ENCODE results near the gene WDR75.
"Not testable (repeated sequence)": the region's sequence is repeated elsewhere in the genome, so short reads cannot be mapped to it uniquely, and the experiment has no call there.

Gene WDR75

DNA sequence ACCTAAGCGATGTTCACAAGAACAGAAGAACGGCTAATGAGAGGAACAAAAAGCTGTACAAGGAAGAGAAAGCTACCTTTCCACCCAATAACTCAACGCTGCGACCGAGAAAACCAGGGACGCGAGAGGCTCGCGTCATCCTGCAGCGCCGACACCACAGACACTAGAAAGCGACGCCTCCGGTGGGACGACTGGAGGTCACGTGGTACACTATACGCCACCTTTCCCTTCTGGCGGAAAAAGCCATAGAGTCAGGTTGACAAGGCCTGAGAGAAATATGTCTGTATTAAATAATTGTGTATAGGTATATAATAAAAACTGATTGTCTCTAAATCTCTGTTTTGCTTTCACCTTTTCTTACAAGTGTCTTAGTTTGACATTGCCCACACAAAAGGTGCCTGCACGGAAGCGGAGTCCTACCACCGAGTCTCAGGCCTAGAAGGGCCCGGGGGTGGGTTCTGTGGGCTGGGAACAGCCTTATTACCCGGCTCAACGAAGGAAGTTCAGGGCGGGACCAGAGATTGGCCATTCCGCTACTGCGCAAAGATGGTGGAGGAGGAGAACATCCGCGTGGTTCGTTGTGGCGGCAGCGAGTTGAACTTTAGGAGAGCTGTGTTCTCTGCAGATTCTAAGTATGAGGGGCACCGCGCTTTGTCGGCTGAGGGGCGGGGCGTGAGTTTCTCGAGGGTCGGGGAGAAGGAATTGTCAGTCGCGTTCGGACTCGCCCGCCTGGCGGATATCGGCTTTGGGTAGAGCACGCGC lies at the start of gene WDR75:
Gene WDR75, plus strand, starts transcription at position 528 of the 762 bp plus-strand sequence. Its CDS starts 19 bp downstream, at position 547.
- DNase-seq, result peak; percentile 98

- no peak for DNase-seq
These were observed 47.7 kb upstream of the WDR75 start for GRCh38 chr2:189393440-189394111.

DNA sequence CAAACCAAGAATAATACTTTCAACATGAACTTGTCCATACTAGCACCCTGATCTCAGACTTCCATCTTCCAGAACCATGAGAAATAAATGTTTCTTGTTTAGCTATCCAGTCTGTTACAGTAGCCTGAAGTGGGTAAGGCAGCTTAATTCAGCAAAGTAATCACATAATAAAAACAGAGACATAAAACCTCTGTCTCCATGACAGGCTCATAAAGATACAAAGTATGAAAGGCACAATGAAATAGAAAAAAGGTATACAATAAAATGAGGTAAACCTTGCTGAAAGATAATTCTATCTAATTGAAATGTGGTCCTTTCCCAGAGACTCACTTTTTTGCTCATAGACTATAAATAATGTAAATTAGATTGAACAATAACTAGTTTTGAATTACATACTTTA lies 46.7 kb upstream of the WDR75 start:
- no peak for DNase-seq

DNA sequence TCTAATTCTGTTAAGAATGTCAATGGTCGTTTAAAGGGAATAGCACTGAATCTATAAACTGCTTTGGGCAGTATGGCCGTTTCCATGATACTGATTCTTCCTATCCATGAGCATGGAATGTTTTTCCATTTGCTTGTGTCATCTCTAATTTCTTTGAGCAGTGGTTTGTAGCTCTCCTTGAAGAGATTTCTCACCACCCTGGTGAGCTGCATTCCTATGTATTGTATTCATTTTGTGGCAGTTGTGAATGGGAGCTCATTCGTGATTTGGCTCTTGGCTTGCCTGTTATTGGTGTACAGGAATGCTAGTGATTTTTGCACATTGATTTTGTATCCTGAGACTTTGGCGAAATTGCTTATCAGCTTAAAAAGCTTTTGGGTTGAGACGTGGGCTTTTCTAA lies 38.3 kb upstream of the WDR75 start:
- no peak for DNase-seq

DNA sequence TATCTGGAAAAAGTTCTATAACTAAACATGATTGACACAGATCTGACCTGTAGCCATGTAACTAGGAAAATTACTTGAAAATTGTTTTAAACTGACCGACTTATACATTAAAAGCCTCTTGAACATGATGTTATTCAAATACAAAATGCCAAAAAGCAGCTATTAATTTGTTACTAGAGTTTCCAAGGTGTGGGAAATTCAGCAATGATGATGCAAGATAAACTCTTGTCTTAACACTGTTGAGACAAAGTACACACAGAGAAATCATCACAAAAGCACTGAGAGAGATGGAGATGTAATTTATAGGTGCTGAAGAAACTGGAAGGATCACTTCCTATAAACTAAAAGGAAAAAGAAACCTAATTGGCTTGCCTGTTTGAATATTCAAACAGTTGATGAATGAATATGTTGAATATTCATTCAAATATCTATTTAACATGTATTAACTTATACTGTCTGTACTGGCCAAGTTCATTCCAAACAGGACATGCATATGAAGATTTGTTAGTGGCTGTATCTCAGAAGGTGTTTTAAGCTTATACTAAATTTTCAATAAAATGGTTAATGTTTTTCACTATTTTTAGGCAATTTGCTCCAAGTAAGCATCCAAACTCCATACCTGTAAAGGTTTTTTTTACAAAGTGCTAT lies 34.6 kb upstream of the WDR75 start:
- no peak for DNase-seq

- no peak for DNase-seq
These were observed 33.7 kb upstream of the WDR75 start for GRCh38 chr2:189407281-189408209.

- DNase-seq, result no peak
These were observed 33.0 kb upstream of the WDR75 start for GRCh38 chr2:189408294-189408693.

DNA sequence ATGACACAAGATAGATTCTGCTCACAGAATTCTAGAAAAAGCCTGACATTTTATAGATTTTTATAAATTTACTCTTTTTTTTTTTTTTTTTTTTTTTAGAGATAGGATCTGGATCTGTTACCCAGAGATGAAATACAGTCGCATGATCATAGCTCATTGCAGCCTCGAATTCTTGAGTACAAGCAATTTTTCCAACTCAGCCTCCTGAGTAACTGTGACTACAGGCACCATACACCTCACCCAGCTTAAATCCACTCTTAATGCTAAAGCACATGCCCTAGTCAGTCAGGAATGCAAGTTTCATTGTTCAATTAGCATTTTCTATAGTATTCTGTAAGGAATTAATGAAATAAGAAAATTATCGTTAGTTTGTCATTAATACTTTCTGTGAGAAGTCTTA lies 32.1 kb upstream of the WDR75 start:
- DNase-seq, result no peak

GRCh38 chr2:189409647-189410046 lies 31.6 kb upstream of the WDR75 start:
- DNase-seq, result no peak

DNA sequence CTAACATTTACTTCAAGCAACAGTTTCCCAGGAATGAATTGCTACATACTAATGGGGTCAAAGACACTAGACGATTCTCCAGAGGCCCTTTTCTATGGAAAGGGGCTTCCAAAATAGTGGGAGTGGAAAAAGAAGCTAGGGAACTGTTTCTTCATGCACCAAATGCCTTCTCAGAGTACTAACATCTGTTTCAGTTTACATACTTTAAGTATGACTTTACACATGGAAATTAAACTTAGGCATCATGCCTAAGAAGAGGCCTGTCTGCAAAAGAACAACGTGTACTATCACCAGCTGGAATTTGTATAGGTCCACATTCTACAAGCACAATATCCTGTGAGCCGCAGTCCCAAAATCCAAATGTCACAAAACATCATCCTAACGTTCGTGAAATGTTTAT lies 29.4 kb upstream of the WDR75 start:
- DNase-seq, result no peak

DNA sequence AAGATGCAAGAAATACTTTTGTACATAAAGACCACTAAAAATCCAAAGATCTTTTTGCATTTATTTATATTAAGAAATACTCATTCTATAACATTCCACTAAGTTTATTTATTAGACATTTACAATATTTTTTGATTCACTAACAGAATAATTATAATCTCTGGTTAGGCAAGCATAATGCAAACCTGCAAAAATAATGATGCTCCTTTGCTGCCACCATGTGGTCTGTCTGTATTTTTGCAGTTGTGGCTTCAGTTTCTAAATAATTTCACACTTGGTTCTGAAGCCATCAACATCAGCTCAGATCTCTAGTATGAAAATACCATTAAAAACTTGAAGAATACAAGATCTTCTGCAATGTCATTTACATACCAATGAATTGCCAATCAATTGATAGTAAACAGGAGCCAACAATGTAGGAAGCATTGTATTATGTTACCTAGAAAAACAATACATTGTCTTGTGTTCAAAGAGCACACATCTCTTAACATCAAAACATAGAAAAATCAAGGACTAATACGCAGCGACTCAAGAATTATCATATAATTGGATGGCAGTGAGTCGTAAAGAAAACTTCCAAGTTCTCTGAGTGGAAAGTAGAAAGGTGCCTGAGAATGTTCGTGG lies 28.8 kb upstream of the WDR75 start:
- peak; percentile 35 for DNase-seq

- DNase-seq, result no peak
These were observed 28.0 kb upstream of the WDR75 start for GRCh38 chr2:189413249-189413648.

- no peak for DNase-seq
These were observed 19.6 kb upstream of the WDR75 start for GRCh38 chr2:189421644-189422043.

DNA sequence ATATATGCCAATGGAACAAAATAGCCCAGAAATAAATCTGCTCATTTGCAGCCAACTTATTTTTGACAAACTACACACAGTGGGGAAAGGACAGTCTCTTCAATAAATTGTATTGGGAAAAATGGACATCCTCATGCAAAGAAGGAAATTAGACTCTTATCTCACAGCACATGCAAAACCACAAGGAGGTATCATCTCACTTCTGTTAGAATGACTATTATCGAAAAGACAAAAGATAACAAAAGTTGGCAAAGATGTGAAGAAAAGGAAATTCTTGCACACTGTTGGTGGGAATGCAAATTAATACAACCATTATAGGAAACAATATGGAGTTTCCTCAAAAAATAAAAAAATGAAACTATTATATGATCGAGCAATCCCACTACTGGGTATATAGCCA lies 16.3 kb upstream of the WDR75 start:
- no peak for DNase-seq

DNA sequence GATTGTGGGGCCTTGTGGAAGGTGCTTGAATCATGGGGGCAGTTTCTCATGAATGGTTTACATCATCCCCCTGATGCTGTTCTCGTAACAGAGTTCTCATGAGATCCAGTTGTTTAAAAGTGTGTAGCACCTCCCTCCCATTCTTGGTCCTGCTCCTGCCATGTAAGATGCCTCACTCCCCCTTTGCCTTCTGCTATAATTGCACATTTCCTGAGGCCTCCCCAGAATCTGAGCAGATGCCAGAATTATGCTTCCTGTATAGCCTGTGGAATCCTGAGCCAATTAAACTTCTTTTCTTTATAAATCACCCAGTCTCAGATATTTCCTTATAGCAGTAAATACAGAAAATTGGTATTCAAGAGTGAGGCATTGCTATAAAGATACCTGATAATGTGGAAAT lies 15.6 kb upstream of the WDR75 start:
- DNase-seq, result no peak

GRCh38 chr2:189426886-189427285 lies 14.4 kb upstream of the WDR75 start:
- DNase-seq, result no peak

DNA sequence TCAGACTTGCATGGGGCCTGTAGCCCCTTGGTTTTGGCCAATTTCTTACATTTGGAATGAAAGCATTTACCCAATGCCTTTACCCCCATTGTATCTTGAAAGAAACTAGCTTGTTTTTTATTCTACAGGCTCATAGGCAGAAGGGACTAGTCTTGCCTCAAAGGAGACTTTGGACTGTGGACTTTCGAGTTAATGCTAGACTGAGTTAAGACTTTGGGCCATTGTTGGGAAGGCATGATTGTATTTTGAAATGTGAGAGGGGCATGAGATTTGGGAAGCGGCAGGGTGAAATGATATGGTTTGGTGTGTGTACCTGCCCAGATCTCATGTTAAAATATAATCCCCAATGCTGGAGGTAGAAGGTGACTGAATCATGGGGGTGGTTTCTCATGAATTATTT lies 13.4 kb upstream of the WDR75 start:
- no peak for DNase-seq

DNA sequence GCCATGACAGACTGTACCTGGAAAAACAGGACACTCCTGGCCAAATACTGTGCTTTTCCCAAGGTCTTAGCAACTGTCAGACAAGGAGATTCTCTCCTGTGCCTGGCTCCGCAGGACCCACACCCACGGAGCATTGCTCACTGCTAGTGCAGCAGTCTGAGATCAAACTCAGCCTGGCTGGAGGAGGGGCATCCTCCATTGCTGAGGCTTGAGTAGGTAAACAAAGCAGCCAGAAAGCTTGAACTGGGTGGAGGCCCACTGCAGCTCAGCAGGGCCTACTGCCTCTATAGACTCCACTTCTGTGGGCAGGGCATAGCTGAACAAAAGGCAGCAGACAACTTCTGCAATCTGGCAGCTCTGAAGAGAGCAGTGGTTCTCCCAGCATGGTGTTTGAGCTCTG lies 10.8 kb upstream of the WDR75 start:
- DNase-seq, result not testable (repeated sequence)

- DNase-seq, result not testable (repeated sequence)
These were observed 5.5 kb upstream of the WDR75 start for GRCh38 chr2:189435803-189436202.

GRCh38 chr2:189437926-189438325 lies 3.3 kb upstream of the WDR75 start:
- no peak for DNase-seq

GRCh38 chr2:189439342-189439741 lies 1.9 kb upstream of the WDR75 start:
- DNase-seq, result no peak

GRCh38 chr2:189440644-189440946 lies 679 bp upstream of the WDR75 start:
- no peak for DNase-seq

- no peak for DNase-seq
These were observed 418 bp downstream of the WDR75 start for GRCh38 chr2:189441709-189442074.
